AG04450 (cell line): ENCODE measurements around the gene ZNF786. TPM values are rescaled to one million over a fixed set of nuclear protein-coding genes. Genes with fewer than 3 reads are reported as not detected.

ENCODE experiments used
- CTCF ChIA-PET: fragments of 300-600, 350-600 bp; formaldehyde crosslinking; extraction: SDS; loops from one replicate; lab custom pipeline; 2022; ENCODE audit warnings: antibody characterized with exemption, inconsistent platforms; lab: Charles Lee
- POLR2A ChIA-PET: fragments of 350-600 bp; formaldehyde crosslinking; extraction: SDS; loops from one replicate; lab custom pipeline; 2021; ENCODE audit warnings: antibody characterized with exemption, inconsistent platforms; lab: Yijun Ruan, JAX
- DNase-seq: peaks from one replicate; pipeline ENCODE4 v3.0.0-alpha.2; 2011; ENCODE audit warnings: low read depth, low spot score
- H3K27ac ChIP-seq: one replicate; pipeline ENCODE4 v1.5.1; 2012; ENCODE audit warnings: low read depth, low read length, control low read depth
- H3K27me3 ChIP-seq: one replicate; pipeline ENCODE4 v1.6.0; 2012; ENCODE audit warnings: low read length; ENCODE audit not compliant: control insufficient read depth, insufficient read depth
- H3K4me3 ChIP-seq: 2 replicates; pipeline ENCODE4 v1.5.1; 2011; ENCODE audit warnings: mild to moderate bottlenecking, low read depth, low read length, control low read depth
- H3K9me3 ChIP-seq: 2 replicates; pipeline ENCODE4 v1.5.1; 2012; ENCODE audit warnings: low read length; ENCODE audit not compliant: control insufficient read depth, insufficient read depth
- CTCF ChIP-seq: IDR thresholded peaks from 2 replicates; pipeline ENCODE4 v1.5.1; 2011; ENCODE audit warnings: low read depth, low read length, control low read depth, inconsistent platforms
- polyA plus RNA-seq: library from polyadenylated mRNA; depleted of rRNA; stranded (reverse); fragments of >200 nt; gene quantifications from 2 replicates; pipeline ENCODE4 v1.2.3, GENCODE V29; 2011

Gene ZNF786
- polyA plus RNA-seq, 1 experiment, result 2.2 TPM

DNA sequence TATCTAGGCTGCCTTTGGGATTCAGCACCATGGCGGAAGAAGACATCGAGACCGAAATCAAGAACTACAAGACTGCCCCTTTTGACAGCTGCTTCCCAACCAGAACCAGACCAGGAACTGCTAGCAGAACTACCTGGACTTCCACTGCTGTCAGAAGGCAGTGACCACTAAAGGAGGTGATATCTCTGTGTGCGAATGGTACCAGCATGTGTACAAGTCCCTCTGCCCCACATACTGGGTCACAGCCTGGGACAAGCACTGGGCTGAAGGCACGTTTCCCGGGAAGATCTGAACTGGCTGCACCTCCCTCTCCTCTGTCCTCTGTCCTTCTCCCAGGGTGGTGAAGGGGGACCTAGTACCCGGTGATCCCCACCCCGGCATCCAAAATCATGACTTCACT, 36.6 kb downstream of the ZNF786 start:
- H3K27ac ChIP-seq, result no peak overlapping the region
- ChIA-PET POLR2A (no interaction called here), CTCF (interaction anchor here (1.5 kb wide), 1 partner anchor 12 kb away, joined by 5 read pairs; no protein-coding TSS in a partner anchor)
- no peak for TF ChIP-seq CTCF
- DNase-seq, result no peak
- H3K27me3 ChIP-seq, result peaks cover 3% of the 10 kb centered on the region
- H3K9me3 ChIP-seq, result no peaks in the 10 kb centered on the region; the same call in 1 of the 2 replicates
- H3K4me3 ChIP-seq, result no peak overlapping the region

GRCh38 chr7:149053384-149053783, 37.1 kb downstream of the ZNF786 start:
- H3K4me3 ChIP-seq, result no peak overlapping the region
- POLR2A ChIA-PET, result no interaction called here
- no peak for DNase-seq

DNA sequence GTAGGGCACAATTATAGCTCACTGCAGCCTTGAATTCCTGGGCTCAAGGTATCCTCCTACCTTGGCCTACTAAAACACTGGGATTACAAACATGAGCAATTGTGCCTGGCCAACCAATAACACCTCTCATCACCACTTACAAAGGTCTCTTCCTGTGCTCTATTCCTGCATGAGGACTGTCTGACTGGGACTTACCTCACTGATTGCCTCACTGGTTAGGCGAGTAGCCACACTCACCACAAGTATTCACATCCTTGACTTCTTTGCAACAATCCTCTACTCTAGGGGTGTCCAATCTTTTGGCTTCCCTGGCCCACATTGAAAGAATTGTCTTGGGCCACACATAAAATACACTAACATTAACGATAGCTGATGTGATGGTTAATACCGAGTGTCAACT, 39.6 kb downstream of the ZNF786 start:
- Histone ChIP-seq H3K4me3 (no peak overlapping the region), H3K27ac (no peak overlapping the region), H3K27me3 (peaks cover 3% of the 10 kb centered on the region), H3K9me3 (no peaks in the 10 kb centered on the region; the same call in 1 of the 2 replicates)
- ChIA-PET CTCF (interaction anchor here (0.6 to 1.8 kb wide), 2 partner anchors 15 to 210 kb away, joined by 5 to 16 read pairs; no protein-coding TSS in a partner anchor), POLR2A (no interaction called here)
- no peak for TF ChIP-seq CTCF
- DNase-seq, result no peak

More at GRCh38 chr7:149053384-149053783, 37.1 kb downstream of the ZNF786 start:
- CTCF ChIA-PET, result interaction anchor here (1.5 kb wide), 1 partner anchor 13 kb away, joined by 5 read pairs; no protein-coding TSS in a partner anchor
- no peak for TF ChIP-seq CTCF
- Histone ChIP-seq H3K27ac (no peak overlapping the region), H3K27me3 (peaks cover 3% of the 10 kb centered on the region), H3K9me3 (no peaks in the 10 kb centered on the region; the same call in 1 of the 2 replicates)

DNA sequence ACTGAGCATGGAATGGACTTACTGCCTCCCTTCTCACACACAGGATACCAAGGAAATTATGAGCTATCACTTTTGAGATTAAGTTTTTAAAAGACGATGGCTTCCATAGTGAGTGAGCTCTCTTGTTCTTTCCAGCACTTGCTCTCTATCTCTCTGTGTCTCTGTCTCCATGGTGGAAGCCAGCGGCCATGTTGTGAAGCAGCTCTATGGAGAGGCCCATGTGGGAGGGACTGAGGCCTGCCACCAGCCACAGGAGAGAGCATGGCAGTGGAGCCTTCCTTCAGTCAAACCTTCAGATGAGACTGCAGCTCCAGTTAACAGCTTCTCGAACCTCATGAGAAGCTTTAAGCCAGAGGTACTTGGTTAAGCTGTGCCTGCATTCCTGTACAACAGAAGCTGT, 41.7 kb downstream of the ZNF786 start:
- Histone ChIP-seq H3K9me3 (no peaks in the 10 kb centered on the region; the same call in 1 of the 2 replicates), H3K27ac (no peak overlapping the region), H3K27me3 (peaks cover 3% of the 10 kb centered on the region), H3K4me3 (no peak overlapping the region)
- CTCF ChIA-PET, result interaction anchor here (2.3 kb wide), 1 partner anchor 17 kb away, joined by 13 read pairs; no protein-coding TSS in a partner anchor
- POLR2A ChIA-PET, result interaction anchor here (1.0 kb wide), 1 partner anchor 17 kb away, joined by 3 read pairs; no protein-coding TSS in a partner anchor
- TF ChIP-seq CTCF, result no peak
- no peak for DNase-seq

- no peak overlapping the region for H3K4me3 ChIP-seq
- POLR2A ChIA-PET, result no interaction called here
- H3K27ac ChIP-seq, result no peak overlapping the region
- H3K27me3 ChIP-seq, result peaks cover 5% of the 10 kb centered on the region
- DNase-seq, result no peak
- TF ChIP-seq CTCF, result no peak
- no peaks in the 10 kb centered on the region; the same call in 1 of the 2 replicates for H3K9me3 ChIP-seq
- CTCF ChIA-PET, result interaction anchor here (1.5 kb wide), 1 partner anchor 20 kb away, joined by 8 read pairs; no protein-coding TSS in a partner anchor
These were observed 44.1 kb downstream of the ZNF786 start for GRCh38 chr7:149046416-149046815.
